ENCODE measurements around the gene TAMALIN. TPM values are rescaled to one million over a fixed set of nuclear protein-coding genes. Genes with fewer than 3 reads are reported as not detected.

Gene TAMALIN
- total RNA-seq, 4 donors from 2014 or later = 11.5 to 14.5 (median 12.5) TPM

- Histone ChIP-seq H3K27ac (peak overlapping the region; percentile 64), H3K4me1 (peaks cover 21% of the 10 kb centered on the region), H3K9me3 (no peaks in the 10 kb centered on the region), H3K4me3 (no peak overlapping the region), H3K36me3 (peaks cover 14% of the 10 kb centered on the region), H3K27me3 (no peaks in the 10 kb centered on the region)
- WGBS = no CpG with 5 or more reads among the region's 6 CpGs
- TF ChIP-seq POLR2A (IDR thresholded peaks at IDR 0.05) (no peak), CTCF (IDR thresholded peaks at IDR 0.05) (no peak), EP300 (IDR thresholded peaks at IDR 0.05) (no peak), POLR2AphosphoS5 (IDR thresholded peaks at IDR 0.05) (no peak)
- peak in 1 of 2 donors; percentile 62 for DNase-seq (ENCODE audit: low spot score in 2 of 2)
Measured at GRCh38 chr12:52062167-52063081, 55.7 kb downstream of the TAMALIN start.

GRCh38 chr12:52063082-52063924, 56.6 kb downstream of the TAMALIN start:
- DNase-seq (ENCODE audit: low spot score in 2 of 2) = no peak
- H3K4me1 ChIP-seq = peaks cover 21% of the 10 kb centered on the region
- TF ChIP-seq EP300 (IDR thresholded peaks at IDR 0.05) (no peak), POLR2A (IDR thresholded peaks at IDR 0.05) (no peak), POLR2AphosphoS5 (IDR thresholded peaks at IDR 0.05) (no peak), CTCF (IDR thresholded peaks at IDR 0.05) (no peak)
- WGBS = 68% methylated on average over 15 of the region's 20 CpGs
- no peaks in the 10 kb centered on the region for H3K9me3 ChIP-seq
- H3K27me3 ChIP-seq = no peaks in the 10 kb centered on the region
- peak overlapping the region; percentile 64 for H3K27ac ChIP-seq
- no peak overlapping the region for H3K4me3 ChIP-seq
- peaks cover 7% of the 10 kb centered on the region for H3K36me3 ChIP-seq

GRCh38 chr12:52063981-52064649, 57.4 kb downstream of the TAMALIN start:
- TF ChIP-seq POLR2AphosphoS5 (IDR thresholded peaks at IDR 0.05) (peak in 1 of 3 donors; percentile 33), EP300 (IDR thresholded peaks at IDR 0.05) (no peak)
- H3K4me3 ChIP-seq = no peak overlapping the region
- H3K27ac ChIP-seq = peak overlapping the region; percentile 64
- WGBS = 59% methylated on average over 9 of the region's 12 CpGs
- DNase-seq (ENCODE audit: low spot score in 2 of 2) = peak in 1 of 2 donors; percentile 76
- H3K36me3 ChIP-seq = no peaks in the 10 kb centered on the region
- peaks cover 25% of the 10 kb centered on the region for H3K4me1 ChIP-seq
- no peaks in the 10 kb centered on the region for H3K9me3 ChIP-seq
- no peaks in the 10 kb centered on the region for H3K27me3 ChIP-seq

Other genes starting within 250 kb of the TAMALIN start
- under 1 TPM; 0.16 to 0.40 (median 0.32) TPM for gene FIGNL2, start 158.2 kb upstream of the TAMALIN start, total RNA-seq
- not detected for gene ANKRD33, start 118.8 kb upstream of the TAMALIN start, total RNA-seq
- 10 to 100 TPM; 31.2 to 43.4 (median 39.0) TPM for gene ACVRL1, start 99.4 kb upstream of the TAMALIN start, total RNA-seq
- 100 to 1,000 TPM in 1 of 4 donors, 10 to 100 TPM in 3; 40.5 to 103 (median 57.3) TPM for gene ACVR1B, start 55.2 kb upstream of the TAMALIN start, total RNA-seq
- gene NR4A1, start 44.5 kb downstream of the TAMALIN start, total RNA-seq = 100 to 1,000 TPM; 141 to 775 (median 422) TPM
- 10 to 100 TPM; 39.5 to 76.1 (median 56.5) TPM for gene ATG101, start 63.0 kb downstream of the TAMALIN start, total RNA-seq
- gene SMIM41, start 72.8 kb downstream of the TAMALIN start, total RNA-seq = under 1 TPM in 2 of 4 donors, not detected in 2; 0.51 to 0.57 TPM
- gene KRT80, start 185.1 kb downstream of the TAMALIN start, total RNA-seq = 100 to 1,000 TPM in 3 of 4 donors, 10 to 100 TPM in 1; 78.6 to 293 (median 185) TPM
- gene KRT7, start 226.3 kb downstream of the TAMALIN start, total RNA-seq = 100 to 1,000 TPM in 3 of 4 donors, 10 to 100 TPM in 1; 95.8 to 176 (median 123) TPM

Measured in suprapubic skin (tissue), 4 donors.